ENCODE results near the gene ACTR2.

GRCh38 chr2:65314801-65315441 is 87.3 kb downstream of the ACTR2 start:
- TF ChIP-seq EP300 (IDR thresholded peaks at IDR 0.05) = no peak
- TF ChIP-seq CTCF (IDR thresholded peaks at IDR 0.05) = no peak
